Nephron progenitor cell (in vitro differentiated cells): ENCODE data around the gene USP2.
"Not testable (repeated sequence)": the region's sequence is repeated elsewhere in the genome, so short reads cannot be mapped to it uniquely, and the experiment has no call there.

ENCODE experiments used
- DNase-seq: peaks from one replicate; pipeline ENCODE4 v3.0.0; 2021
- H3K27ac Mint-ChIP-seq: 2 replicates; pipeline ENCODE4 v1.8.0; 2021; ENCODE audit warnings: mild to moderate bottlenecking, moderate library complexity, mixed read lengths
- H3K27me3 Mint-ChIP-seq: 2 replicates; pipeline ENCODE4 v1.8.0; 2021; ENCODE audit warnings: mild to moderate bottlenecking, low read depth, mixed read lengths; ENCODE audit not compliant: poor library complexity
- H3K36me3 Mint-ChIP-seq: 2 replicates; pipeline ENCODE4 v1.8.0; 2021; ENCODE audit warnings: low read depth, mixed read lengths
- H3K4me1 Mint-ChIP-seq: 2 replicates; pipeline ENCODE4 v1.8.0; 2021; ENCODE audit warnings: mixed read lengths
- H3K4me3 Mint-ChIP-seq: 2 replicates; pipeline ENCODE4 v1.8.0; 2021; ENCODE audit warnings: mild to moderate bottlenecking, moderate library complexity, mixed read lengths
- H3K9me3 Mint-ChIP-seq: 2 replicates; pipeline ENCODE4 v1.8.0; 2021; ENCODE audit warnings: mild to moderate bottlenecking, moderate library complexity, mixed read lengths
- TF ChIP-seq, protein P1 (sequence below): fragments of 200-600 bp; sonication (generic); IDR thresholded peaks from 2 replicates; pipeline ENCODE4 v1.5.0; 2021; ENCODE audit warnings: antibody characterized with exemption

Gene USP2

DNA sequence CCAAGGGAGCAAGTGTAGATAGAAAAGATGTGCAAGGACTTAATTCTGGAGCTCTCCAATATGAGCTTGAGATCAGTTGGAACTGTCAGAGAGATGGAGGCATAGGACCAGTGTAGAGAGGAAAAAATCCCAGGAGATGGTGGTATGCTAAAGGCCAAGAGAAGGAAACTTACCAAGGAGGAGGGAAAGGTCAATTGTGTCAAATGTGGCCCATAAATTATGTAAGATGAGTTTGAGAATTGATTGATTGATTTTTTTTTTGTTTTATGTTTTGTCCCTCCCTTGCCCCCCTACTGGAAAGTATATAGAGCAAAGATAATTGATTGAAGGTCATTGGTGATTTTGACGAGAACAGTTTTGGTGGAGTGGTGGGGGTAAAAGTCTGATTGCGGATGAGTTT, 2.8 kb upstream of the USP2 start:
- Mint-ChIP-seq H3K4me1 (peaks cover 2% of the 10 kb centered on the region), H3K27me3 (peaks cover 6% of the 10 kb centered on the region), H3K36me3 (no peaks in the 10 kb centered on the region), H3K4me3 (no peak overlapping the region), H3K27ac (no peak overlapping the region), H3K9me3 (no peaks in the 10 kb centered on the region)
- TF ChIP-seq, protein P1, sequence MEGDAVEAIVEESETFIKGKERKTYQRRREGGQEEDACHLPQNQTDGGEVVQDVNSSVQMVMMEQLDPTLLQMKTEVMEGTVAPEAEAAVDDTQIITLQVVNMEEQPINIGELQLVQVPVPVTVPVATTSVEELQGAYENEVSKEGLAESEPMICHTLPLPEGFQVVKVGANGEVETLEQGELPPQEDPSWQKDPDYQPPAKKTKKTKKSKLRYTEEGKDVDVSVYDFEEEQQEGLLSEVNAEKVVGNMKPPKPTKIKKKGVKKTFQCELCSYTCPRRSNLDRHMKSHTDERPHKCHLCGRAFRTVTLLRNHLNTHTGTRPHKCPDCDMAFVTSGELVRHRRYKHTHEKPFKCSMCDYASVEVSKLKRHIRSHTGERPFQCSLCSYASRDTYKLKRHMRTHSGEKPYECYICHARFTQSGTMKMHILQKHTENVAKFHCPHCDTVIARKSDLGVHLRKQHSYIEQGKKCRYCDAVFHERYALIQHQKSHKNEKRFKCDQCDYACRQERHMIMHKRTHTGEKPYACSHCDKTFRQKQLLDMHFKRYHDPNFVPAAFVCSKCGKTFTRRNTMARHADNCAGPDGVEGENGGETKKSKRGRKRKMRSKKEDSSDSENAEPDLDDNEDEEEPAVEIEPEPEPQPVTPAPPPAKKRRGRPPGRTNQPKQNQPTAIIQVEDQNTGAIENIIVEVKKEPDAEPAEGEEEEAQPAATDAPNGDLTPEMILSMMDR = no peak
- DNase-seq = no peak

DNA sequence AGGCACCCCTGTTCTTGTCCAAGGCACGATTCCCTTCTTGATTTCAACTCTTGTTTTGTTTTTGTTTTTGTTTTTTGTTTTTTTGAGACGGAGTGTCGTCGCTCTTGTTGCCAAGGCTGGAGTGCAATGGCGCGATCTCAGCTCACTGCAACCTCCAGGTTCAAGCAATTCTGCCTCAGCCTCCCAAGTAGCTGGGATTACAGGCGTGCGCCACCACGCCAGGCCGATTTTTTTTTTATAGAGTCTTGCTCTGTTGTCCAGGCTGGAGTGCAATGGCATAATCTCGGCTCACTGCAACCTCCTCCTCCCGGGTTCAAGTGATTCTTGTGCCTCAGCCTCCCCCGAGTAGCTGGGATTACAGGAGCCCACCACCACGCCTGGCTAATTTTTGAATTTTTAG, 1.0 kb upstream of the USP2 start:
- H3K36me3 Mint-ChIP-seq, DNase-seq, H3K27ac Mint-ChIP-seq, H3K9me3 Mint-ChIP-seq, H3K4me3 Mint-ChIP-seq: not testable (repeated sequence)
- Mint-ChIP-seq H3K27me3 (peaks cover 14% of the 10 kb centered on the region), H3K4me1 (peaks cover 13% of the 10 kb centered on the region)

GRCh38 chr11:119382101-119382500, 611 bp upstream of the USP2 start:
- no peaks in the 10 kb centered on the region for H3K9me3 Mint-ChIP-seq
- DNase-seq = no peak
- TF ChIP-seq, protein P1 = no peak

DNA sequence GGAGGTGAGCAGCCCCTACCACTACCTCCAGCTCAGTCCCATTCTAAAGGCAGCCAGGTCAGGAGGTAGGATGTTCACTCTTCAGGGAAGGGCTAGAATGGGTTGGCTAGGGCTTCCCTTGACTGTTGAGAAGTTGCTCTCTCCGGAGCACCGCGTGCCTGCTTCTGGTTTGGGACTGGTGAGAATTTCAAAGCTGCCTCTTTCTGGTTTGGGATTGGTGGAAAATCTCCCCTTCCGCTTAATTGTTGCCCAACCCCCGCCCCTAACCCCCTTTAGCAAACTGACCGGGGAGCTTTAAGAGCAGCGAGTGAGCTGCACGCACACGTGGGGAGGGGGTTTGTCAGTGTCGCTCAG, 686 bp downstream of the USP2 start:
- Mint-ChIP-seq H3K4me1 (peaks cover 22% of the 10 kb centered on the region), H3K36me3 (no peaks in the 10 kb centered on the region), H3K27me3 (peaks cover 15% of the 10 kb centered on the region), H3K9me3 (no peaks in the 10 kb centered on the region), H3K27ac (no peak overlapping the region), H3K4me3 (no peak overlapping the region)
- DNase-seq = no peak
- TF ChIP-seq, protein P1 = no peak

More at GRCh38 chr11:119382101-119382500, 611 bp upstream of the USP2 start:
- Mint-ChIP-seq H3K4me1 (peaks cover 13% of the 10 kb centered on the region), H3K27ac (no peak overlapping the region), H3K36me3 (no peaks in the 10 kb centered on the region), H3K27me3 (peaks cover 15% of the 10 kb centered on the region), H3K4me3 (no peak overlapping the region)

DNA sequence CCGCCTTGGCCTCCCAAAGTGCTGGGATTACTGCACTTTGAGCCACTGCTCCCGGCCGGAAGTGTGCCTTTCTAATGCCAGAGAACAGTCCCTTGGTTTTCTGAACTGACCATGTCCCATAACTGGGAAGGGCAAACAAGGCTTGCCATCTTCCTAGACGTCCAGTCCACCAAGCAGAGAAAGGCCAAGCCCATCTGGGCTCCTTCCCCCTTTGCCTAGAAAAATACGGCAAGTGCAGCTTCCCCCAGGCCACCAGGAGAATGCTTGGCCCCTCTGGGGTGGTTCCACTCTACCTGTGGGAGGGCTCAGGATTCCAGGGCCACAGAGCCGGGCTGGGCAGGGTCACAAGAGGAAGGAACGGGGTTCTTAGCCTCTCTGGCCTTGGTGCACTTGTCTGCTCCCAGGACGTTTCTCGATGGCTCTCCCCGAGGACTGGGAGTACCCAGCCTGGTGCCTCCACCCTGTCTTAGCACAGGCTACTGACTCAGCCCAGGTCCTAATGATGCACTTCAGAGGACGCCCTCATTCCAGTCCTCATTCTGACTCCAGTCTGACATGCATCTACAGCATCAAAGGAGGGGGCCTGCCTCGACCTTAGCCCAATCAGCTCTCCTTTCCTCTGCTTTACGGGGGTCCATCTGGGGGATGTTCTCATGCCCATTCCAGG, 1.2 kb downstream of the USP2 start:
- Mint-ChIP-seq H3K9me3 (no peaks in the 10 kb centered on the region), H3K27ac (no peak overlapping the region), H3K27me3 (peaks cover 15% of the 10 kb centered on the region), H3K4me1 (peaks cover 27% of the 10 kb centered on the region), H3K4me3 (no peak overlapping the region), H3K36me3 (no peaks in the 10 kb centered on the region)
- TF ChIP-seq, protein P1 = no peak
- no peak for DNase-seq

DNA sequence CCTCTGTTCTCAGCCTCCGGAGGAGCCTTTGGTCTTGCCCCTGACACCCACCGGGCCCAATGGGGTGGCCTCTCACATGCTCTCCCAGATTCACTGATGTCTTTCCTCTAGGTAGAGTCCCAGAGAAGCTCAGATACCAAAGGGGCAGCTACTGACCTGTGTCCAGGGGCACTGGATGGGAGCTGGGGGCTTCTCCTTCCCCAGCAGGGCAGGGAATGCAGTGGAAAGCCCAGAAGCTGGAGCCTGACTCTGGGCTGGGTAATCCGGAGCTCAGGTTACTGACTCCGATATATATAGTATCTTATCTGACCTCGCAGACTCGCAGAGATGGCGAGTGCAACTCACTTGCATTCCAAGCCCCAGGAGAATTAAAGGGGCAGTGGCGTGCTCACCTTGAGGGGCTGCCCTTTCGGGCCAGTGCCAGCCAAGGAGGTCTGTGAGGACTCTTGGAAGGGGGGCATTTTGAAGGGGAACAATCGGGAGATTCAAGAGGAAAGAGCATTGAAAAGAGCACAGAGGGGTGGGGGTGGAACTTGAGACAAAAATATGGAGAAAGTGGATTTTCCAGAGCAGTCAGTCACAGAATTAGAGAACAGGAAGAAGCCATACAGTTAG, 2.5 kb downstream of the USP2 start:
- no peak for DNase-seq
- Mint-ChIP-seq H3K4me3 (peak overlapping the region; percentile 57), H3K27me3 (peaks cover 19% of the 10 kb centered on the region), H3K9me3 (no peaks in the 10 kb centered on the region), H3K27ac (no peak overlapping the region), H3K36me3 (no peaks in the 10 kb centered on the region), H3K4me1 (peaks cover 41% of the 10 kb centered on the region)
- TF ChIP-seq, protein P1 = no peak
